Measurements from ENCODE around the gene SLC38A8.
A peak's percentile ranks its signal among the peaks of the same experiment; 100 is the strongest.

The SLC38A8 gene

DNA sequence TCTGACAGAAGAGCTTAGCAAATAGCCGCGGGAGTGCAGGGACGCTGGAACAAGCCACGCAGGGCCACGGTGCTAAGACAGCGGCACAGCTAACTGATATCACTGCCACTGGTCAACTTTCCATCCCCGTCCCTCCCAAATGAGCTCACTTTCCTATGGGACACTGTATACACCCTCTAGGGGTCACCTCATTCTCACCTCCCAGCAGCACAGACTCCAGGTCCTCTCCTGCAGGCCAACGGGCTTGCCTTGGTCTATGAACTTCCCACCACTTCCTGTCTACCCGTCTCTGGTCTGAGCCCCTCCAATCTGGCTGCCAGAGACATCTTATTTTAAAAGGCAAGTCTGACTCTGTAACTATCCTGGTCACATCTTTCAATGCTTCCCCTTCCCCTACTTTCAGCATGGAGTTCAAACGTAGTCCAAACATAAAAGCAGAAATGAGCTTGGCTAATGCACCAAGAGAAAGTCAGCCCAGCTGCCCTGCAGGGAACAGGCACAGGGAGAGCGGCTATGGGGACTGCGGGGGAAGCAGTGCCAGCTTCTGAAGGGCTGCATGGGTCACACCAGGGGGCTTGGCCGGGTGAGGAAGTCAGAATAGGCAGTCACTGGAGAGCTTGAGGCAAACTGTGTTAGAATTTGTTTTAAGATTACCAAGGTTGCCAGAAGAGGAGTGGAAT, 26.3 kb upstream of the SLC38A8 start:
- no peak for DNase-seq (ENCODE audit: low spot score)

DNA sequence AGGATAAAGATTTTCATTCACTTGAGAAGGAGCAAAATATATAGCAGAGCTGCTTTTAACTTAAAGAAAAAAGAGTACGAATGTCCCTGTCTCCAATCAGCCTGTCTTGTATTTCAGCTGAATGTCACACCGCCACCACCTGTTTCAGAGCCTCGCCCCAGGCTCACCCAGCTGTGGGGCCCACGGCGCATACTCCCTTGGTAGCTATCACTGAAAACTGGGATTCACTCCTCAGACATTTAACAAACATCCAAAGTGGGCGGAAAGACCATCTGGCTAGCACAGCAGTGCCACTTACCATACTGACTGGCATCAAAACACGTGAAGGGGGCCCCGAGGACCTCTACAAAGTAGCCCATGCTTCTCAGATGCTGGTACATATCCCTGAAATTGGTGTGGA, 25.4 kb upstream of the SLC38A8 start:
- DNase-seq (ENCODE audit: low spot score) = no peak

DNA sequence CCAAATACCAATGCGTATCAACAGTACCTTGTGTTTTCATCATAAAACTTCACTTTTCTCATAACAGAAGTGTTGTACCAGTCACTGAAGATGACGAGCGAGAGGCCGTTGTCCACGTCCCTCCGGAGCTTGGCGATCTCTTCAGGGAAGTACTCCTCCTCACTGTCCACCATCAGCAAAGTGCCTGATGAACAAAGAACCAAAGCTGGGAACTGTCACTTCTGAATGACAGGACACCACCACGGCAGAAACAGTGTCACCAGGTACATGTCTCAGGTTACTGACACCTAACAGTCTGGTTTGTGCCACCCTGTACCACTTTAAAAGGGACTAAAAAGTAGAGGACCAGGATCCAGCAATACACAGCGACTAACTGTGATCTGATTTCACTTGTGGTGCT, 25.0 kb upstream of the SLC38A8 start:
- no peak for DNase-seq (ENCODE audit: low spot score)

DNA sequence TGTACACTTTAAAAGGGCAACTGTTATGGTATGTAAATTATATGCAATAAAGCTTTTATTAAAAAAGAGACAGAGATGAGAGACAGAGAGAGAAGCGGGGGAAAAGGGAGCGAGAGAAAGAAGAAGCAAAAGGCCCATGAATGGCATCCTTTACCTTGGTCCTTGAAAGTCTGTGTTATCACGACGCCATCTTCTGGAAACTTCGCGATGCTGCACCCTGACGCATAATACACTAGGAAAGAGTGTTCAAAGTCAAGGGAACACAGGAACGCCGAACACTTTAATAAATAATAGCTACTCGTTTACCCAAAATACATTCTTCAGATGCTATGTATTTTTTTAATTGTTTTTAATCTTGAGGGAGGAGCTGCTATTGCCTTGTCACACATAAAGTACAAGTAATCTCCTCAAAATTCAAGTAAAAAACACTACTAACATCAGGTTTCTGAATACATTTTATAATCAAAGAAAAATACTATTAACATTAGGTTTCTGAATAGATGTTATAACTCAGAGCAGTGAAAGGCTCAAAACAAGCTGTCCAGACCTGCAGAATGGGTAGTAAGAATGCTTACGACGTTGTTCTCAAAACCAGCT, 23.0 kb upstream of the SLC38A8 start:
- peak; percentile 71 for DNase-seq (ENCODE audit: low spot score)

DNA sequence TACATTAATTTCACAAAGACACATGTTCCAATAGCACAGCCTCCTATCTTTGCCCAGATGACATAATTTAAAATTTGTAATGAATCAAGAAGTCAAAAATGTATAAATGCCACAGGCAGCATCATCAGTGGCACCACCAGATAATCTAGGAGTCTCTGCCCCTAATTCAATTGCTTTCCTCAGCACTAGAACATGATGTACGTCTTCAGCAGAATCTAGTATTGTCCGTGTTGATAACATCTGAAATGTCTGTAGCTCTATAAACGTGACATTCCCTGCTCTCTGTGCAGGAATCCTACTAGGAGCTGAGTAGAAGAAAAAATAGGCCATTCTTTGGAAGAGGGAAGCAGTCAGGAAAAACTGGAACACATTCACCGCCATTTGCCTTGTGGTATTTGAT, 21.4 kb upstream of the SLC38A8 start:
- DNase-seq (ENCODE audit: low spot score) = no peak

DNA sequence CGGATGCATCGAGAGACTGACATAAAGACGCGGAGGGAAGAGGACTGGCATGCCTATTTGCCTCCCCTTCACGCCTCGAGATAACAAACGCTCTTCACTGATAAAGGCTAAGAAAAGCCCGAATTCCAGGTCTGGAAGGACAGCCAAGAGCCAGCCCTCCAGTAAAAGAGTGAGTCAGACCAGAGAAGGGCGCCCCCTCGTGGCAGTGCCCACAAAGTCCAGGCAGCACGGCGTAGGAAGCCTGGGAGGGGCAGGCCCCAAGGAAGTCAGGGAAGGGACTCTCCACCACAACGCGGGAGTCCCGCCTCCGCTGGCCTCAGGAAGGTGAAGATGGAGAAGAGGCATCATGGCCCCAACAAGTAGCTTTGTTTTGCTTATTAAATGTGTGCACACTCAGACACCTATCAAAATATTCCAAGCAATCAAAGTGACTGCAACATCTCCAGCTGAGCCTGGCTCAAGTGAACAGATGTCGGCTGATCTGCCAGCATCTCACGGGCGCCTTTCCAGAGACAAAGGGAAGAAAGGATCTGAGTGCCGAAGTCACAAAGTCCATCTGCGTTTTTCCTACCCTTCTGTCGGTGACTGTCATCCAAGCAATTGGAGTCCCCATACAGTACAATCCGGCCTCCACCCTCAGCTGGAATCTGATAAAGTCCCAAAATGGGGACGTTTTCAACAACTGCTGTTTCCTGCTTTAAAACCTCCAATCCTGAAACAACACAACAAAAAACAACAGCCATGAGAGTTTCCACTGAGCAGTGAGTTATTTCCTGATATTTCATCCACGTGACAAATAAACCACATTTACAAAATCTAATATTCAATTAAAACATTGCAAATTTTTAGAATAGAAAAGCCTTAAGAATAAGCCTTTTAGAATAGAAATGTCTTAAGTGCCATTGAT, 20.4 kb upstream of the SLC38A8 start:
- DNase-seq (ENCODE audit: low spot score) = peak; percentile 94

DNA sequence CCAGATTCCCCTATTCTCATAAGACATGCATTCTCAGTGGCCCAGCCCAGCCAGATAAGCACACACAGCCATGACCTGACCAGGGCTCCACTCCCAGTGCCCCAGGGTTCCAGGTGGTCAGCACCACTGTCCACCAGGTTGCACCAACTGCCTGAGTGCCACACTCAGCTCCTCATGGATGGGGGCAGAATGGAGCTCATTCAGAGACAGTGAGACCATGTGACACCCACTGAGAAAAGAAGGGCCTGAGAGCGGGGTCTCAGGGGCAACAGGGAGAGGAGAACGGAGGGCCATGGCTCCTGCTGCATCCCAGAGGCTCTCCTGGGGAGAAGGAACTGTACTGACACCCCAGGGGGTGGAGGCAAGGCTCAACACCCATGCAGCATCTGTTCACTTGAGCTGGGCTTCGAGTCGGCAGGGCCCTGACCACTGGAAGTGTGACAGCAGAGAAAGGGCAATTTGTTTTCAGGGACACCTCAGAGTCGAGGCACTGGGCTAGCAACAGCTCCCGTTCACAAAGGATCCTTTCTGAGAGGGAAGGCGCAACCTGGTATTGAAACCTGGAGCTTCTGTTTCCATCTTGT, 18.7 kb upstream of the SLC38A8 start:
- DNase-seq (ENCODE audit: low spot score) = no peak

DNA sequence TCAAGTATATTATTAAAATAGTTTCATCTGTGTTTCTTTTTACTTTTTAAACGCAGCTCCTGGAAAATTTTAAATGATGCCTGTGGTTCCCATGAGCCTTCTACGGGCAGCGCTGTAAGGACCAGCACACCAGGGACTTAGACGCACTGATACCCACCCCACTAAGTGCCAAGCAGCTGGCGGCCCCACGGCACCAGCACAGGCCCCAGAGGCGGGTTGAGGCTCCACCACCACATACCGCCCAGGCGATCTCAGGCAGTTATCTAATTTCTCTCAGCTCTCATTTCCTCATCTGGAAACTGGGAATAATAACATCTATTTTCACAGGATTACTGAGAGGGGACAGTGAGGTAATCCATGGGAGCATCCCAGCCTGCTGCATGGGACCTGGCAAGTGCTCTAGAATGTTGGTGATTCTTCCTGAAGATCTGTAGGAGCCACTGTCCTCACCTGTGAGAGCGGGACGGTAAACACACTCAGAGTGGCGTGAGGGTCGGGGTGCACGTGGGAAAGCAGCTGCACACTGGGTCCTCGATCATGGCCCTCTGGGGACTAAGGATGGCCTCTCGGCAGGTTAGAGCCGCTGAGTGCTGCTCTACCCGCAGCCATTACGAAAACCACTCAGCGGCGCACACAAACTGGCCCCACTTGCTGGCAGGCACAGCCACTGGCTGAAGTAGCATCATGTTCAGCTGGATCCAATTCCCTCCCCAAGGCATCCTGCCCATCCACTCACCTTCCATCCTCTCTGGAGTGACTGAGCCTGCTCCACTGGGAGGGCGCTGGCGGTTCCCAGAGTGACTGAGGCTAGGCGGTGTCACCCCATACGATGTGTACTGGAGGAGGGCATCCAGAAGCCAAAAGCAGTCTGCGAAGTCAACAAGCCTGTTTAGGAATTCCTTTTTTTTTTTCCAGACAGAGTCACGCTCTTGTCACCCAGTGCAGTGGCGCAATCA, 17.6 kb upstream of the SLC38A8 start:
- no peak for DNase-seq (ENCODE audit: low spot score)

DNA sequence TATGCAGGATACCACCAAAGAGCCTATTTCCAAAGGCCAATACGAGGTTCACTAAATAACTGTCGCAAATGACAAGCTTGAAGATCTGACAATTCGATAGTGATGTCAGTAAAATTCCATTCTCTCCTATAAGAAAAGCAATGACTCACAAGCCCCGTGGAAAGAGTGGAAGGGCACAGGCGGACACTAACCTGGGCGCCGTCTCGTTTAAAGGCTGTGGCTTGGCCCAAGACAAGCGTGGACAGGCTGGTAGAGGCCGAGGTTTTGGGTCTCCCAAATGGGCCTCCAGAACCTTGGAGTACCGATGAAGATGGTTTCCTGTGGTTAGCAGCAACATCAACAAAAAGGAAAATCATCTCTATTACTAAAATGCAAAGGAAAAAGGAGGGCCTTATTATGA, 16.5 kb upstream of the SLC38A8 start:
- no peak for DNase-seq (ENCODE audit: low spot score)

DNA sequence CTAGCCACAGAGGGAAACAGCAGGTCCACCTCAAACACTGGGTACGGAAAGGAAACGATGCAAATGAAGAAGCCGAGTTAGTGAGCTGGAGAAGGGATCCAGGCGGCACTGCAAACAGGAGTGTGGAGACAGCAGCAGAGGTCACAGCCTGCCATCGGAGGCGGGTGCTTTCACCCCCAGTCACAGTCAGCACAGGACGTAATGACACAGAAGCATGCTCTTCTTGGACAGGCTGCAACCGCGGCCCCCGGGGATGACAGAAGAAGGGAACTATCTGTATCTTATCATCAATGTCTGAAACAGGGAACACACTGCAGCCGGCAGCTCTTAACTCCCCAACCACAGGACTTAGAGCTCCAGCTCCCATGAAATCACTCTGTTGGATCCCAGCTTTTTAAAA, 16.1 kb upstream of the SLC38A8 start:
- no peak for DNase-seq (ENCODE audit: low spot score)

DNA sequence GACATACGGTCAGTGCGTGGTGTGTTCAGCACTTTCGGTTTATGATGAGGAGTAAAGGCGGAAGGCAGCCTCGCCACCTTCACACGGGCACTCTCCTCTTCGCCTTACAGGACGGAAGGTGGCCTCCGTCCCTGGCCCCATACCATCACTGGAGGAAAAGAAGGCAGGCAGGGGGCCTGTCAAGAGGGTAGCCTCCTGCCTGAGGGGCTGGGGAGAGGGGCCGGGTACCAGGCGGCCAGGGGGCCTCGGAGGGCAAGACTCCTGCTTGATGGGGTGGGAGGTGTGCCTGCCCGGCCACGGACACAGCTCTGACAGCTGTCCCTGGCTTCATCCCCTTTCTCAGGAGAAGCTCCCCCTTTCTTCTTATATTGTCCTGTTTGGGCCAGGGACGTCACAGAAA, 15.6 kb upstream of the SLC38A8 start:
- no peak for DNase-seq (ENCODE audit: low spot score)

DNA sequence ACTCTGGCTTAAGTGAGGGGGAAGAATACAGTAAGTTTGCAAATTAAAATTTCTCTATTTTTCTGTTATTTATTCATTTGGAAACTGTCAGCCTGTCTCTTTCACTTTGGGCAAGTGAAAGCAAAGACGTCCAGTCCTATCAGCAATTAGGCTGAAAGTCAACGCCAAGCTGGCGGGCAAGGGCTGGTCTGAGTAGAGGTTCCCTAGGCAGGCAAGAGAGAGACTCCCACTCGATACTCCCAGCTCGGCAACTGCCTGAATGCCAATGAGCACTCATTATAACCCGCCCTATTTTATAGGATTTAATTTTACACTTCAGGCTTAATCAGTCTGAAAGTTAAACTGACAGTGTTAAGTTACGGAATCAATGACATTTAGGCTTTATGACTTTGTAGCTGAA, 14.3 kb upstream of the SLC38A8 start:
- DNase-seq (ENCODE audit: low spot score) = no peak

DNA sequence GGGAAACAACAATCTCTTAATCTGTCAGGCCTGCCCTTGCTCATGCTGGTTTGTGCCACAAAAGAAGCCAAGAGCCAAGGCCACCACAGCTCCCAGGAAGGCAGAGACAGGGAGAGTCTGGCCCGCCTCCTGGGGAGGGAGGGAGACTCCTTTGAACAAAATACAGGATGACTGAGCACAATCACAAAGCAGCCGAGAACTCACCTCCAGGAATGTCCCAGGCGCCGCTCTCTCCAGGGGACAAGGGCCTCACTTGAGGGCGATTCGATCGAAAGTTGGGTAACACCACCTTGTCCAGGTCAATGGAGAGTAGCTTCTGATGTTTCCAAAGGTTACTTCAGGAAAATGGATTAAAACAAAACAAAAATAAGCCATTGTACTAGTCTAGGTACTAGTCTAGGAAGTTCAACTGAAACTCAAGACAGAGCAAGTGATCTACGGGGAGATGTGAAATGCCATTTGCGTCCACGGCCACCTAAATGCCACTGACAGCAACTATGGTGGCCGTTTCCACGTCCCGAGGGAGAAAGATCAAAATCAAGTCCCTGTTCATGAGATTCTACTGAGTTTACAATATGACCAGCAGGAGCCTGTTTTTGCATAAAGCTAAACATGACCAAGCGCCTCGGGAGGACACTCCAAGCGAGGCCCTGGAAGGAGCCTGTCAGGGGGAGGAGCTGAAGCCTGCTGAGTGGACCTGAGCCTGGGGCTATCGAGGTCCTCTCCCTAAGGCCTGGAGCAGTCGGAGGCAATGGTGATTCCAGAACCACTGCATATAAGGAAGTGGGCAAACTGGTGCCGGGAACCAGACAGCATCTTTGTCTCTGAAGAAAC, 13.4 kb upstream of the SLC38A8 start:
- DNase-seq (ENCODE audit: low spot score) = no peak

DNA sequence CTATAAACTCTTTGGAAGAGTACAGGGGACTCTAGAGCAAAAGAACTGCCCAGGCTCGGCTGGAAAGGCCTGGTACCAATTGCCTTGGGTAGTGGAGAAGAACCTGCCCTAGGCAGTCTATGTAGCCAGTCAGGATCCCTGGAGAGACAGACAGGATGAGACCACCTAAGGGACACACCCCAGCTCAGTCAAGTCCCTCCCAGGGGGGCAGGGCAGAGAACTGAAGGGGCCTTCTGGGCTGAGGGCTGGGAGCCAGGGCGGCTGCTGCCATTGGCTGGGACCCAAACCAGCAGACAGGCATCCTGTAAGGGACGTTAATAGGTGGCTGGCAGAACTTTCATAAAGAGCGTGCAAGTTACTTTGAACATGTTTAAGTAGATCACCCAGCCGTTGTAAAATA, 12.8 kb upstream of the SLC38A8 start:
- DNase-seq (ENCODE audit: low spot score) = no peak

DNA sequence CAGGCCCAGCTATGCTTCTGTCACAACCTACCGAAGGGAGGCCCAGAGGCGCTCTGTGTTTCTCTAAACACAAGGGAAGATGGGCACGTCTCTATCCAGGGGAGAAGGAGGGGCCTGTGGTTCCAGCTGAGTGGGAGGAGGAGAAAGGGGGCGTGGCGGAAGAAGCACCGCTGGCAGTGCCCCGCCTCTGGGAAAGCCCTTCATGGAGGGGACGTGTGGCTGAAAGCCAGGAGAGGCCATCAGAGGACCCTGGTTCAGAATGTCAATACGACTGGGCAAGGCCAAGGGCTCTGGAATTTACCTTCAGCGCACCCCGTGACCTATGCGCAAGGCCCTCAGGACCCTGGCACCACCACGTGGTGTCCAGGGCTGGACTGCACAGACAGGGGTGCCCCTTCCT, 12.3 kb upstream of the SLC38A8 start:
- no peak for DNase-seq (ENCODE audit: low spot score)

DNA sequence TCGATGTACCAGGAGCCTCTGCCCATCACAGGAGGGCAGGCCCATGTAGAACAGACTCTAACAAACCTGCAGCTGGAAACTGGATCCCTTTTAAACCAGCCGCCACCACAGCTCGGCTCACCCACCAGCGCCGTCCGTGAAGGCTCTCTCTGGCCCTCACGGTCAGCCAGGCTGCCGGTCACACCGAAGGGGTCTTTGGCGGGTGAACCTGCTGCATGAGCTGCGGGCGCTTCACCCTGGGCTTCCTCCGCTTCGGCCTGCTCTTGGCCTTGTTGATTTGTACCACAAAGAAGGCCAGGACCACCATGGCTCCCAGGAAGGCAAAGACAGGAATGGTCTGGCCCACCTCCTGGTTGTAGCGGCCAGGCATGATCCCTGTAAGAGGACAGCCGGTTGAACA, 11.7 kb upstream of the SLC38A8 start:
- DNase-seq (ENCODE audit: low spot score) = no peak

DNA sequence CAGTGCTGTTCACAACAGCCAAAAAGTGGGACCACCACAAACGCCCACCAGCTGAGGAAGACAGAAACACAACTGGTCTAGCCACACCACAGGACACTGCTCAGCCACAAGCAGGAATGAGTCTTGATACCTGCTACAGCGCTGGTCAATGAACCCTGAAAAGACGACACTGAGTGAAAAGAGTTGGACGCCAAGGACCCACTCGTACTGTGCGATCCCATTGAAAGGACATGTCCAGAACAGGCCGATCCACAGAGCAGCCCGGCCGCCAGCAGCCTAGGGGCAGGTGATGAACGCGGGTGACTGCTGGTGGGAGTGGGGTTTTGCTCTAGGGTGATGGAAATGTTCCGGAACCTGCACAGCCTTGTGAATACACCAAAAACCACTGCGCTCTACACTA, 10.6 kb upstream of the SLC38A8 start:
- DNase-seq (ENCODE audit: low spot score) = no peak

DNA sequence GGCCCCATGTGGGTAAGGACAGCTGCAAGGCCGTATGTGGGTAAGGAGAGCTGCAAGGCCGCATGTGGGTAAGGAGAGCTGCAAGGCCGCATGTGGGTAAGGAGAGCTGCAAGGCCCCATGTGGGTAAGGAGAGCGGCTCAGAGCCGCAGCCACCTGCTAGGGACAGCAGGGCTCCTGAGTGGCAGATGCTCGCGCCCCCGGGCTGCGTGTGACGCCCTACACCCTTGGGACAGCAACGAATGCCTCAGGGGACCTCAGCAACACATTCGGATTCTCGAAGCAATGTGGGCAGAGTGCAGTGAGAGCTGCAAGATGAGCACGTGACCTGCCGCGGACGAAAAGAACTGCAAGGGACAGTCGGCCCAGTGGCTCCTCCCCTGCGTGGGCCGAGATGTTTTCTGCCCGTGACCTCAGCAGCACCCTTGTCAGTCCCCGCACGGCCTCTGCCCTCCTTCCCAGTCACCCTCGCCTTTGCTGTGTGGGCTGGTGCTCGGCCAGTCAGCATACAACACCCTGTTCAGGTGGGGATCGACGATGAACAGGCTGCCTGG, 9.6 kb upstream of the SLC38A8 start:
- no peak for DNase-seq (ENCODE audit: low spot score)

DNA sequence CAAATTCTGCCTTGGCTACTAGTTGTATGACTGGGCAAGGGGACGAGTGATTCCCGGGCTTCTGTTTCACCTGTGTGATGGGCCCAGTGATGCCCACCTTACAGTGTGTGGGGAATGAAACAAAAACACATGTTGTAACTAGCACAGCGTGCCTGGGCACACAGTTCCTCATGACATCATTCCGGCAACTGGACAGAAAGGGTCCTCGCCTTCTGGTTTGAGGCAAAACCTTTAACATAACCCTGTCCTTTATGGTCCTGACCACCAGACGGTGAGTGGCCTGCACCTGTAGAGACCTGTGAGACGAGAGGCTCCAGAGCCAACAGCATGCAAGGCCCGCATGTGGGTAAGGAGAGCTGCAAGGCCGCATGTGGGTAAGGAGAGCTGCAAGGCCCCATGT, 7.7 kb upstream of the SLC38A8 start:
- DNase-seq (ENCODE audit: low spot score) = no peak

DNA sequence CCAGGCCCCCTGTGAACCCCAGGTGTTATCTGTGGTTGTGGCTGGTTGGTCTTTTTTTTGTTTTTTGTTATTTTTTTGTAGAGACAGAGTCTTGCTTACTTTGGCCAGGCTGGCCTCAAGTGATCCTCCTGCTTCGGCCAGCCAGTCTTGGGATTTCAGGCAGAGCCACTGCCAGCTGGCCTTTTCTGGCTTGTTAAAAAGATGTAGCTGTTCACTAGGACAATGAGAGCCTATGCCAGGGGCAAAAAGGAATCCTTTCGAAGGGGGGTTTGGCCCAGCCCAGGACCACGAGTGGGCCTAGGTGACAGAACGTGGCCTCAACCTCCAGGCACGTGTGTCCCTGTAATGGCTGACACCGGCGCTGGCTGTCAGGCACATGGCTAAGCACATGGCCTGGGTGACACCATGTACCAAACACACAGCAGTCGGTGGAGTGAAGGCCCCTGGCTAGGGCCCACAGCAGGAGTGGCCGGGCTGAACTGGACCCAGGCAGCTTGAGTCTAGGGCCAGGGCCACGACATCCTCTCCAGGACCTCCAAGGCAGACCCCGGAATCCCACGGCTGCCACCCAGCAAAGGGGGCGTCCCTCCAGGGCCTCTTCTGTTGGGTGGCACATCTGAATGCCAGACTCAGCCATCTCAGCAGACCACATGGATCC, 6.9 kb upstream of the SLC38A8 start:
- DNase-seq (ENCODE audit: low spot score) = no peak

All from GM03348 (cell line).